BJ (cell line): Measurements from ENCODE around the gene TRAF1. TPM values are rescaled to one million over a fixed set of nuclear protein-coding genes. Genes with fewer than 3 reads are reported as not detected.

Source experiments
- CTCF ChIA-PET: fragments of 350-600 bp; formaldehyde crosslinking; extraction: SDS; loops from one replicate; lab custom pipeline; 2021; ENCODE audit warnings: antibody characterized with exemption, inconsistent platforms; lab: Yijun Ruan, JAX
- POLR2A ChIA-PET: fragments of 300-600 bp; sonication (Branson Sonifier 250); formaldehyde crosslinking; extraction: SDS; loops from one replicate; lab custom pipeline; 2021; ENCODE audit warnings: antibody characterized with exemption; lab: Charles Lee
- DNase-seq: peaks from one replicate; pipeline ENCODE4 v3.0.0-alpha.2; 2011; ENCODE audit warnings: low read depth
- H3K27me3 ChIP-seq: 2 replicates; pipeline ENCODE4 v1.6.0; 2011; ENCODE audit warnings: low read length; ENCODE audit not compliant: control insufficient read depth, insufficient read depth
- H3K36me3 ChIP-seq: 2 replicates; pipeline ENCODE4 v1.5.1; 2011; ENCODE audit warnings: low read length; ENCODE audit not compliant: control insufficient read depth, insufficient read depth
- H3K4me3 ChIP-seq: 2 replicates; pipeline ENCODE4 v1.5.1; 2011; ENCODE audit warnings: low read depth, mild to moderate bottlenecking, control low read depth, low read length
- CTCF ChIP-seq: IDR thresholded peaks from 2 replicates; pipeline ENCODE4 v1.5.1; 2011; ENCODE audit warnings: low read depth, mild to moderate bottlenecking, control low read depth, inconsistent platforms, low read length, moderate library complexity; ENCODE audit not compliant: insufficient read depth
- polyA plus RNA-seq: library from polyadenylated mRNA; depleted of rRNA; stranded (reverse); fragments of >200 nt; gene quantifications from 2 replicates; pipeline ENCODE4 v1.2.3, GENCODE V29; 2011

The TRAF1 gene
- polyA plus RNA-seq, 1 experiment, result 3.3 TPM

GRCh38 chr9:120940573-120940972 is 14.0 kb upstream of the TRAF1 start:
- TF ChIP-seq CTCF, result no peak
- no peak for DNase-seq
- Histone ChIP-seq H3K27me3 (peaks cover 1% of the 10 kb centered on the region; the same call in 1 of the 2 replicates), H3K36me3 (no peaks in the 10 kb centered on the region), H3K4me3 (no peak overlapping the region)
- ChIA-PET POLR2A (no interaction called here), CTCF (interaction anchor here (0.7 to 2.0 kb wide), 3 partner anchors 40 to 185 kb away, joined by 3 to 12 read pairs (median 4); no protein-coding TSS in a partner anchor)

- POLR2A ChIA-PET, result no interaction called here
These were observed 12.3 kb upstream of the TRAF1 start for GRCh38 chr9:120938851-120939250.

GRCh38 chr9:120937596-120937995 is 11.0 kb upstream of the TRAF1 start:
- Histone ChIP-seq H3K4me3 (no peak overlapping the region), H3K36me3 (no peaks in the 10 kb centered on the region), H3K27me3 (peaks cover 1% of the 10 kb centered on the region; the same call in 1 of the 2 replicates)
- ChIA-PET CTCF (interaction anchor here (0.7 to 3.0 kb wide), 8 partner anchors 15 to 313 kb away, joined by 3 to 25 read pairs (median 4); no protein-coding TSS in a partner anchor), POLR2A (no interaction called here)
- DNase-seq, result no peak
- no peak for TF ChIP-seq CTCF

More at GRCh38 chr9:120938851-120939250, 12.3 kb upstream of the TRAF1 start:
- Histone ChIP-seq H3K4me3 (no peak overlapping the region), H3K36me3 (no peaks in the 10 kb centered on the region), H3K27me3 (peaks cover 1% of the 10 kb centered on the region; the same call in 1 of the 2 replicates)
- no peak for DNase-seq
- CTCF ChIA-PET, result interaction anchor here (1.0 to 3.0 kb wide), 3 partner anchors 20 to 183 kb away, joined by 3 to 25 read pairs (median 8); no protein-coding TSS in a partner anchor
- no peak for TF ChIP-seq CTCF

- ChIA-PET POLR2A (no interaction called here), CTCF (interaction anchor here (0.6 to 3.0 kb wide), 11 partner anchors 16 to 312 kb away, joined by 3 to 25 read pairs (median 4); no protein-coding TSS in a partner anchor)
- DNase-seq, result no peak
- H3K27me3 ChIP-seq, result peaks cover 1% of the 10 kb centered on the region; the same call in 1 of the 2 replicates
- no peak for TF ChIP-seq CTCF
- H3K36me3 ChIP-seq, result no peaks in the 10 kb centered on the region
- H3K4me3 ChIP-seq, result no peak overlapping the region
These were observed 10.5 kb upstream of the TRAF1 start for GRCh38 chr9:120937127-120937526.

GRCh38 chr9:120936764-120937122 is 10.1 kb upstream of the TRAF1 start:
- no peak overlapping the region for H3K4me3 ChIP-seq
- TF ChIP-seq CTCF, result no peak
- no peaks in the 10 kb centered on the region for H3K36me3 ChIP-seq
- ChIA-PET POLR2A (no interaction called here), CTCF (interaction anchor here (0.6 to 3.0 kb wide), 12 partner anchors 16 to 312 kb away, joined by 3 to 25 read pairs (median 4); no protein-coding TSS in a partner anchor)
- H3K27me3 ChIP-seq, result peaks cover 1% of the 10 kb centered on the region; the same call in 1 of the 2 replicates
- no peak for DNase-seq
